ENCODE measurements around the gene ATPAF1. TPM values are rescaled to one million over a fixed set of nuclear protein-coding genes. Genes with fewer than 3 reads are reported as not detected.
"Not testable (repeated sequence)": the region's sequence is repeated elsewhere in the genome, so short reads cannot be mapped to it uniquely, and the experiment has no call there.

ATPAF1 gene, protein sequence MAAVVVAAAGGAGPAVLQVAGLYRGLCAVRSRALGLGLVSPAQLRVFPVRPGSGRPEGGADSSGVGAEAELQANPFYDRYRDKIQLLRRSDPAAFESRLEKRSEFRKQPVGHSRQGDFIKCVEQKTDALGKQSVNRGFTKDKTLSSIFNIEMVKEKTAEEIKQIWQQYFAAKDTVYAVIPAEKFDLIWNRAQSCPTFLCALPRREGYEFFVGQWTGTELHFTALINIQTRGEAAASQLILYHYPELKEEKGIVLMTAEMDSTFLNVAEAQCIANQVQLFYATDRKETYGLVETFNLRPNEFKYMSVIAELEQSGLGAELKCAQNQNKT
- 10 to 100 TPM; 49.0 to 50.6 TPM for total RNA-seq

DNA sequence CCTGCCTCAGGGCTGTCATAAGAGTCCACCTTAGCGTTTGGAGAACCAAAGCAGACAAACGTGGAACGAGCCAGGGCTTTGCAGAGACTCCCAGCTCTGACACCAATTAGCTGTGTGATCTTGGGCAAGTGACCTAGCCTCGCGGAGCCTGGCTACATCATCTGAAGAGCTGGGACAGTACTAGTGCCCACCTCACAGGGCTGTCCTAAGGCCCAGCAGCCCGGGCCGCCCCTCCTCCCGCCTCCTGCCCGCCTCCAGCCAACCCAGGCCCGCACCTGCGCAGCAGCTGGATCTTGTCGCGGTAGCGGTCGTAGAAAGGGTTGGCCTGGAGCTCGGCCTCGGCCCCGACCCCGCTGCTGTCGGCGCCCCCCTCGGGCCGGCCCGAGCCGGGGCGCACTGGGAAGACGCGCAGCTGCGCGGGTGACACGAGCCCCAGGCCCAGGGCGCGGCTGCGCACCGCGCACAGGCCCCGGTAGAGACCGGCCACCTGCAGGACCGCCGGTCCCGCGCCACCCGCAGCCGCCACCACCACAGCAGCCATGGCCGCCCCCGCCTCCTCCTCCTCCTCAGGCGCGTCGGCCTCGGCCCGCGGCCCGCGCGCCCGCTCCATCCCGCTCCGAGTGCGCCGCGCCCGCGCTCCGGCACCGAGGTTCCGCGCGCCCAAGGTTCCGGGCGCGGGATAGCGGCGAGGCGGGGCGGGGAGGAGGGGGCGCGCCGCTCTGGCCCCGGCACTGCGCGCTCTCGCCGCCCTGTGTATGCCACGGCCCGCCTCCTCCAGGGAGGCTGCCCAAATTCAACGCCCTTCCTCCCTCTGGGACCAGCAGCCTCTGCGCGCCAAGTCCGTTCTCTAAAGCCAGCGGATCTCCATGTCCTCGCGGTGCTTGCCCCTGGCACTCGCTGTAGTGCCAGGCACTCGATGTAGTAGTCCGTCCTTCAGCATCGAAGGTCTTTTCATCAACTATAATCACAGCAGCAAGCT is at the start of gene ATPAF1:
Gene ATPAF1, minus strand, starts transcription at position 583 of the 979 bp plus-strand sequence. Its CDS starts 42 bp downstream, at position 541.
- Mint-ChIP-seq H3K4me3 (peak within 1 kb of the TSS; percentile 86), H3K27ac (peak within 1 kb of the TSS; percentile 84), H3K9me3 (no peaks in the 10 kb centered on the region), H3K27me3 (no peaks in the 10 kb centered on the region), H3K4me1 (peaks cover 20% of the 10 kb centered on the region), H3K36me3 (ENCODE audit: low read depth) (peaks cover 27% of the 10 kb centered on the region)
- CTCF ChIA-PET, result interaction anchor here (0.5 to 1.4 kb wide), 8 partner anchors 11 to 352 kb away, joined by 3 to 4 read pairs (median 3); no protein-coding TSS in a partner anchor
- DNase-seq, result peak; percentile 67
- POLR2A ChIA-PET, result interaction anchor here (0.6 to 1.0 kb wide), 2 partner anchors 10 to 39 kb away, joined by 3 read pairs; no protein-coding TSS in a partner anchor

DNA sequence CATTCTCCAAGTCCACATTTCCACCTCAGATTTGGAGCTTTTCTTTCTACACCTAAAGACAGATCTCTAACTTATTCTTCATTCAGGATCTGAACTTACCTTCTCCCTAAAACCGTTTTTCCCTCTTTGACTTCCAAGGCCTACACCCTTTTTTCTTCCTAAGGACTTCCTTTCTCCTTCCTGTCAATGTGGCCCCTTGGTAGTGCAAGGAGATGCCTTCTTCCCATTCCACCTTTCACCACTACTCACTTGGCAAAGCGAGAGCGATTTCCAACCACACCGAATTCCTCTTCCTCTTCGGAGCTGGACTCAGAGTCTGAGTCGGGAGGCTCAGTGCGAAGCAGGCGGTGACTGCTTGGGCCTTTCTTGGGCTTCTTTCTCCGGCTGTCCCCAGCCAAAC is 49.5 kb upstream of the ATPAF1 start:
- Mint-ChIP-seq H3K4me3 (peak overlapping the region; percentile 91), H3K27ac (peak overlapping the region; percentile 95), H3K9me3 (no peaks in the 10 kb centered on the region), H3K27me3 (no peaks in the 10 kb centered on the region), H3K4me1 (peaks cover 43% of the 10 kb centered on the region), H3K36me3 (ENCODE audit: low read depth) (peaks cover 39% of the 10 kb centered on the region)
- POLR2A ChIA-PET, result no interaction called here
- CTCF ChIA-PET, result interaction anchor here (1.2 to 2.3 kb wide), 2 partner anchors 10 to 184 kb away, joined by 5 read pairs; no protein-coding TSS in a partner anchor
- no peak for DNase-seq

DNA sequence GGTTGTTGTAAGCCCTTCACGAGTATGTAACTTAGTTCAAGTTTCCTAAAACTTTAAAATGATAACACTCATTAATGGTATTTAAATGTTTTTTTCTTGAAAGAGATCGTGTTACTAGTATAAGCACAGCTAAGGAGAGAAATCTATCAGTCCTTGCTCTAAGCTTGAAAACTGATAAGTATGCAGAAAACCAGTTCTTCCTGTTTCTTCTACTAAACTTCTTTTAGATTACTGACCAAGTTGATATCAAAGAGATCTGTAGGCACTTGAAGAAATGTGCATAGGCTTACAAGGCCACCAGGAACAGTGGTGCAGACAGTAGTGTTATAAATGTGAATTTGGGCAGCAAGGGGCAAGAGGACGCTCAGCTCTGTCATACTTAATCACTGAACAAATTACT is 46.8 kb upstream of the ATPAF1 start:
- peaks cover 42% of the 10 kb centered on the region for H3K4me1 Mint-ChIP-seq
- DNase-seq, result no peak
- H3K4me3 Mint-ChIP-seq, result no peak overlapping the region
- no peaks in the 10 kb centered on the region for H3K9me3 Mint-ChIP-seq
- peaks cover 45% of the 10 kb centered on the region for H3K36me3 Mint-ChIP-seq (ENCODE audit: low read depth)
- ChIA-PET CTCF (interaction anchor here (0.6 to 1.5 kb wide), 3 partner anchors 10 to 36 kb away, joined by 3 to 7 read pairs (median 3); no protein-coding TSS in a partner anchor), POLR2A (no interaction called here)
- no peak overlapping the region for H3K27ac Mint-ChIP-seq
- no peaks in the 10 kb centered on the region for H3K27me3 Mint-ChIP-seq

DNA sequence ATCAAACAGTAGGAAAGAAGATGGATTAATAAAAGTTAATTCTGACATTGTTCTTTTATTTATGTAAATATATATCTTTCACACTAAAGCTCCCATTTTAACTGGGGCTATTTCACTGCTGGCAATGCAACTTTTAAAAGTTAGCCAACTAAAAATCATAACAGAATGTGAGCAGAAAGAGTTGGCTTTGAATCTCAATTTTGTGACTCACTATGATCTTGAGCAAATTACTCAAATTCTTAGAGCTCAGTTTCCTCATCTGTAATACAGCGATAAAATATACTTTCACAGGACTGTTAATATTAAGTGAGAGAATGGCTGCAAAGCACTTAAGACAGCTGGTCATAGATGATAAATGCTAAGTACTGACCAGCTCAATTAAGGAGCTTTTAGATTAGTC is 40.0 kb upstream of the ATPAF1 start:
- Mint-ChIP-seq H3K9me3 (no peaks in the 10 kb centered on the region), H3K36me3 (ENCODE audit: low read depth) (peaks cover 50% of the 10 kb centered on the region), H3K27me3 (no peaks in the 10 kb centered on the region), H3K27ac (no peak overlapping the region), H3K4me3 (no peak overlapping the region), H3K4me1 (peaks cover 12% of the 10 kb centered on the region)
- ChIA-PET POLR2A (no interaction called here), CTCF (interaction anchor here (1.2 to 1.8 kb wide), 3 partner anchors 9 to 31 kb away, joined by 3 to 5 read pairs (median 3); no protein-coding TSS in a partner anchor)
- DNase-seq, result no peak

DNA sequence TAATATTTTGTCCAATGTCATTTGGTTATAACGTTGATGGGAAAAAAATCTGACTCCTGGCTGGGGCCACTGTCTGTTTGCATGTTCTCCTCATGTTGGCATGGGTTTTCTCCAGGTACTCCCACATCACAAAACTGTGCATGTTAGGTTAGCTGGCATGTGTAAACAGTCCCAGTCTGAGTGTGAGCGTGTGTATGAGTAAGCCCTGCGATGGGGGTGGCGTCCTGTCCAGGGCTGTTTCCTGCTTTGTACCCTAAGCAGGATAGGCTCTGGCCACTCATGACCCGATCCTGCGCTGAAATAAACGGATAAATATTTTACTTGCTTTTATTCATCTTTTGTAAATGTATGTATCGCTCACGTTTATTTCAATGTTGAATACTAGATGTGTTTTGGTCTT is 37.2 kb upstream of the ATPAF1 start:
- no peaks in the 10 kb centered on the region for H3K9me3 Mint-ChIP-seq
- no peaks in the 10 kb centered on the region for H3K27me3 Mint-ChIP-seq
- POLR2A ChIA-PET, result no interaction called here
- peaks cover 53% of the 10 kb centered on the region for H3K36me3 Mint-ChIP-seq (ENCODE audit: low read depth)
- DNase-seq, result no peak
- no peak overlapping the region for H3K27ac Mint-ChIP-seq
- CTCF ChIA-PET, result no interaction called here
- peaks cover 9% of the 10 kb centered on the region for H3K4me1 Mint-ChIP-seq
- H3K4me3 Mint-ChIP-seq, result no peak overlapping the region

DNA sequence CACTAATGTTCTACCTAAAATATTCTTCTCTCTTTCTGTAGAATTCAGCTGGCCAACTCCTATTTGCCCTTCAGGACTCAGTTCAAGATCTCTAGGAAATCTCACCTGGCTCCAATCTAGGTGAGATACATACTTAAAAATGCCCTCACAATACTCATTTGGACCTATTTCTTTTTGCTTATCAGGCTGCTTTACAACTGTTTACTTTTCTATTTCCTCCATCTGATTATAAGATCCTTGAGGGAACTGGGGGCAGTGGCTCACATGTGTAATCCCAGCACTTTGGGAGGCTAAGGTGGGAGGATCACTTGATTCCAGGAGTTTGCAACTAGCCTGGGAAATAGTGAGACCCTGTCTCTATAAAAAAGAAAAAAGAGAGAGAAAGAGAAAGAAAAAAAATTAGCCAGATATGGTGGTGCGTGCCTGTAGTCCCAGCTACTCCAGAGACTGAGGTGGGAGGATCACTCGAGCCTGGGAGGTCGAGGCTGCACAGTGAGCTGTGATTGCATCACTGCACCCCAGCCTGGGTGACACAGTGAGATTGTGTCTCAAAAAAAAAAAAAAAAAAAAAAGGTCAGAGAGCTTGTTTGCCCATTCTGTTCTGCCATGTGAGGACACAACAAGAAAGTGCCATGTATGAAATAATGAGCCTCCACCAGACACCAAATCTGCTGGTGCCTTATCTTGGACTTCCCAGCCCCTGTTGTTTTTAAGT is 35.9 kb upstream of the ATPAF1 start:
- CTCF ChIA-PET, result interaction anchor here (0.6 to 0.7 kb wide), 2 partner anchors 123 to 429 kb away, joined by 4 to 5 read pairs; no protein-coding TSS in a partner anchor
- Mint-ChIP-seq H3K27me3 (no peaks in the 10 kb centered on the region), H3K4me3 (no peak overlapping the region), H3K36me3 (ENCODE audit: low read depth) (peaks cover 53% of the 10 kb centered on the region), H3K4me1 (peaks cover 11% of the 10 kb centered on the region), H3K9me3 (no peaks in the 10 kb centered on the region), H3K27ac (peak overlapping the region; percentile 38)
- no peak for DNase-seq
- POLR2A ChIA-PET, result no interaction called here

DNA sequence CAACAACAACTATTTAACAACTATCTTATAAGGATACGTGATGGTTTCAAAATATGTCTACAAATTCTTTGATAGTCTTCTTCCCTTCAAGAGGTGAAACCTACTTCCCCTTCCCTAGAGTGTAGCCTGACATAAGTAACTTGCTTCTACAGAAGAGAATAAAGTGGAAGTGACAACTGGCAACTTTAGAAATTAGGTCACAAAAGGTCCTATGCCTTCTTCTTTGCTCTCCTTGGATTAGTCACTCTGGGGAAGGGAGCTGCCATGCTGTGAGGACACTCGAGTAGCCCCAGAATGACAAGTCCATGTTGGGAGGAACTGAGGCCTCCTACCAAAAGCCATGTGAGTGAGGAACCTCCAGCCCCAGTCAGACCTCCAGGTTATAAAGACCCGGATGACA is 31.5 kb upstream of the ATPAF1 start:
- Mint-ChIP-seq H3K4me3 (no peak overlapping the region), H3K27ac (no peak overlapping the region), H3K9me3 (peaks cover 4% of the 10 kb centered on the region), H3K4me1 (peaks cover 15% of the 10 kb centered on the region), H3K36me3 (ENCODE audit: low read depth) (peaks cover 59% of the 10 kb centered on the region), H3K27me3 (no peaks in the 10 kb centered on the region)
- DNase-seq, result no peak
- ChIA-PET CTCF (interaction anchor here (1.2 kb wide), 1 partner anchor 32 kb away, joined by 3 read pairs; the partner anchor contains the start of gene ATPAF1), POLR2A (no interaction called here)

DNA sequence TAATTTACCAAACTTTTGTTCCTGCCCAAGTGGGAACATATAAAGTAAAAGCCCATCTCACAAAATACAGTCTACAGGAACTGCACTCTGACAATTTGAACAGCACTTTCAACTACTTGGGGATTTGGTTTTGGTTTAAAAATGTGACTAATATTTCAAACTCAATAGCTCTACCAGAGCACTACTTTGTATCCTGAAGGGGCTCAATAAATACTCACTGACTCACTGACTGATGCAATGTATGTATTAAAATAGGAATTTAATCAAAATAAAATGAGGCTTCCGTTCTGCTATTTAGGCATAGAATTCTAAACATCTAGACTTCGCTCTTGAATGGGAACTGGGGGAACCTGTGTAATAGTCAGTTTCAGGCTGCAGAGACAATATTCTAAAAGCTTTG is 28.9 kb upstream of the ATPAF1 start:
- Mint-ChIP-seq H3K4me1 (peaks cover 11% of the 10 kb centered on the region), H3K4me3 (no peak overlapping the region), H3K27me3 (no peaks in the 10 kb centered on the region), H3K9me3 (peaks cover 4% of the 10 kb centered on the region), H3K36me3 (ENCODE audit: low read depth) (peaks cover 55% of the 10 kb centered on the region), H3K27ac (no peak overlapping the region)
- ChIA-PET CTCF (interaction anchor here (1.1 to 1.8 kb wide), 3 partner anchors 21 to 138 kb away, joined by 3 to 6 read pairs (median 3); partner anchors contain the start of gene EFCAB14), POLR2A (no interaction called here)
- no peak for DNase-seq

DNA sequence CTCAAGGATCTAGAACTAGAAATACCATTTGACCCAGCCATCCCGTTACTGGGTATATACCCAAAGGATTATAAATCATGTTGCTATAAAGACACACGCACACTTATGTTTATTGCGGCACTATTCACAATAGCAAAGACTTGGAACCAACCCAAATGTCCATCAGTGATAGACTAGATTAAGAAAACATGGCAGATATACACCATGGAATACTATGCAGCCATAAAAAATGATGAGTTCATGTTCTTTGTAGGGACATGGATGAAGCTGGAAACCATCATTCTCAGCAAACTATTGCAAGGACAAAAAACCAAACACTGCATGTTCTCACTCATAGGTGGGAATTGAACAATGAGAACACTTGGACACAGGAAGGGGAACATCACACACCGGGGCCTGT is 26.5 kb upstream of the ATPAF1 start:
- H3K9me3 Mint-ChIP-seq, H3K4me3 Mint-ChIP-seq, DNase-seq, H3K4me1 Mint-ChIP-seq, CTCF ChIA-PET, H3K27me3 Mint-ChIP-seq, H3K27ac Mint-ChIP-seq, POLR2A ChIA-PET: not testable (repeated sequence)
- H3K36me3 Mint-ChIP-seq (ENCODE audit: low read depth), result peaks cover 68% of the 10 kb centered on the region

DNA sequence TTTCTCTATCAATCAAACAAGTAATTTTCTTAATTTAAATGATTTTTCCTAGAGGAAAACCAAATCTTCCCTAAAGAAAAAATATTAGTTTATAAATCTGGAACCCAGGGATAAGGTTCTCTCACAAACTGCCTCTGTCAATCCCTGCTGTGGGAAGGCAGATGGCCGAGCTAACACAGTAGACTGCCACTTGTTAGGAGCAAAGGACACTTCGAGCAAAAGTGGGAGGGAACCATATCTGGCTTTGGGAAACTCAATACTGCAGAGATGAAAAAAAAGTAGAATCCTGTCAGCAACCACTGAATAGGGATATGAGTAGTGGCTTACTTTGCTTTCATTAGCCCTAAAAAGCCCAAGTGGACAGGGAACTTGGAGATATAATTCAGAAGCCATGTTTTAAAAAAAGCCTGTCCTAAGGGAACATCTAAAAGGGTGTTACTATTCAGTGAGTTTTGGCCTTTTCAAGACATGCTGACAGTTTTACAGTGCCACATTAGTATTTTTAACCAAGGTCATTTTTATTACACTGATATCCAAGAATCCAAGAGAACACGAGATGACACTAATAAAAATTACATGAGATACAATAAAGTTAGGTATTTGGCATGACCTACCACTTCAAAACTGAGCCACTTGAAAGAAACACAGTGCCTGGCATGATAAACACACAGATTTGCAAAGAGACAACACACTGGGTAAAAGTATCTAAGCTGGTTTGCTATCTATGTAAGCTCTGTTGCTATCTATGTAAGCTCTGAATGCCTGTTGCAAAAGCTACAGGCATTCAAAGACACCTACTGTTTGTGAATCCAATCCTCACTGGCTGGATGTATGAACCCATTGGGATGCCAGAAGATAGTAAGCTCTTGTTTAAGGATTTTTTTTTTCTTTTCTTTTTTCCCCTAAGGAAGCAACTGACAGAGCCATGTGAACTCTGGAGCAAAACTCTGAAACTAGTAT is 24.9 kb upstream of the ATPAF1 start:
- Mint-ChIP-seq H3K4me3 (no peak overlapping the region), H3K36me3 (ENCODE audit: low read depth) (peaks cover 72% of the 10 kb centered on the region), H3K27me3 (no peaks in the 10 kb centered on the region), H3K27ac (no peak overlapping the region), H3K9me3 (peaks cover 4% of the 10 kb centered on the region), H3K4me1 (peaks cover 10% of the 10 kb centered on the region)
- CTCF ChIA-PET, result interaction anchor here (0.9 to 1.4 kb wide), 2 partner anchors 16 to 17 kb away, joined by 3 read pairs; no protein-coding TSS in a partner anchor
- POLR2A ChIA-PET, result no interaction called here
- DNase-seq, result no peak

DNA sequence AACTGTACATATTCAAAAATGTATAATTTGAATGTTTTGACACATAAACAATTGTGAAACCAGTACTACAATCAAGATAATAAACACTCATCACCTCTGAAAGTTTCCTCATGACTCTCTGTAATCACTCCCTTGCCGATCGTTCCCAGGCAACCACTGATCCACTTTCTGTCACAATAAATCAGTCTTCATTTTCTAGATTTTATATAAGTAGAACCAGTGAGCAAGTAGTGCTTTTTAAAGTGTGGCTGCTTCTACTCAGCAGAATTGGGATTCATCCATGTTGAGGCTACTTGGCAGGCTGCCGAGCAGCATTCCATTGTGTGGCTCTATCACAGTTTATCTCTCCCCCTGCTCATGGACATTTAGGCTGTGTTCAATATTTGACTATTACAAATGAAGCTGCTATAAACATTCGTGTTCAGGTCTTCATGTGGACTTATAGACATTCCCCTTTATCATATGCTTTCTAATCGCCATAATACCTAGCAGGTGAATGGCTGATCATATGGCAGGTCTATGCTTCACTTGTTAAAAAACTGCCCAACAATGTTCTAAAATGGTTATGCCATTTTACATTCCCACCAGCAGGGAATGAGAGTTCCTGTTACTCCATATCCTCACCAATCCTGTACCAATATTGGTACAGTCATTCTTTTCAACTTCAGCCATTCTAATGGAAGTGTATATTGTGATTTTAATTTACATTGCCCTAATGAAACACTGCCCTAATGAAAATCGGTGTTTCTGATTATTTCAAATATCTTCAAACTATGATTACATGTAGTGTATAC is 24.0 kb upstream of the ATPAF1 start:
- H3K27ac Mint-ChIP-seq, result no peak overlapping the region
- CTCF ChIA-PET, result interaction anchor here (1.4 kb wide), 2 partner anchors 15 to 18 kb away, joined by 3 to 4 read pairs; no protein-coding TSS in a partner anchor

More for the DNA sequence above, 24.0 kb upstream of the ATPAF1 start:
- POLR2A ChIA-PET, result no interaction called here
- peaks cover 16% of the 10 kb centered on the region for H3K4me1 Mint-ChIP-seq
- H3K27me3 Mint-ChIP-seq, result no peaks in the 10 kb centered on the region
- no peak overlapping the region for H3K4me3 Mint-ChIP-seq
- H3K9me3 Mint-ChIP-seq, result peaks cover 4% of the 10 kb centered on the region
- H3K36me3 Mint-ChIP-seq (ENCODE audit: low read depth), result peaks cover 75% of the 10 kb centered on the region
- DNase-seq, result no peak

All from activated CD4-positive, alpha-beta T cell treated with anti-CD3 and anti-CD28 coated beads, Interleukin-2, amount 10 ng/mL, durations not matched to agents 7 days and 5 days (primary cell).